SK-N-SH treated with all-trans-retinoic acid at 6 μM for 48 hours (cell line): ENCODE results near the gene RIC8B.
A peak's percentile ranks its signal among the peaks of the same experiment; 100 is the strongest.

Experiments
- ATAC-seq: fragments of 200-7000 bp; cut with Tn5 transposase; 3 replicates; pipeline ENCODE4 v1.9.1; 2020; ENCODE audit warnings: mild to moderate bottlenecking, moderate library complexity
- ARNTL ChIP-seq: fragments of 450-650 bp; formaldehyde crosslinking; IDR thresholded peaks from 2 replicates; pipeline ENCODE4 v1.5.0; 2020; ENCODE audit warnings: low read depth, mild to moderate bottlenecking, moderate library complexity, borderline replicate concordance
- BACH2 ChIP-seq: fragments of 250-450 bp; sonication (Bioruptor Pico); IDR thresholded peaks from 2 replicates; pipeline ENCODE4 v1.9.0; 2021; ENCODE audit warnings: mild to moderate bottlenecking, borderline replicate concordance
- CREB5 ChIP-seq: fragments of 250-450 bp; sonication (Bioruptor Pico); IDR thresholded peaks from 2 replicates; pipeline ENCODE4 v1.5.1; 2020; ENCODE audit warnings: low read depth, mild to moderate bottlenecking, moderate library complexity
- CSDC2 ChIP-seq: fragments of 250-450 bp; sonication (Bioruptor Pico); IDR thresholded peaks from 2 replicates; pipeline ENCODE4 v1.5.0; 2020; ENCODE audit warnings: mild to moderate bottlenecking, moderate library complexity
- CSRNP3 ChIP-seq: fragments of 250-450 bp; sonication (Bioruptor Pico); IDR thresholded peaks from 2 replicates; pipeline ENCODE4 v1.5.1; 2021; ENCODE audit warnings: mild to moderate bottlenecking, moderate library complexity
- ESRRG ChIP-seq: fragments of 250-450 bp; sonication (Bioruptor Pico); IDR thresholded peaks from 2 replicates; pipeline ENCODE4 v1.6.1; 2021; ENCODE audit warnings: mild to moderate bottlenecking
- GLIS3 ChIP-seq: fragments of 250-450 bp; sonication (Bioruptor Pico); IDR thresholded peaks from 2 replicates; pipeline ENCODE4 v1.5.0; 2020; ENCODE audit warnings: mild to moderate bottlenecking, moderate library complexity
- ISL1 ChIP-seq: fragments of 250-450 bp; sonication (Bioruptor Pico); IDR thresholded peaks from 2 replicates; pipeline ENCODE4 v2.1.2; 2022; ENCODE audit warnings: mild to moderate bottlenecking, moderate library complexity
- OSR1 ChIP-seq: fragments of 250-450 bp; sonication (Bioruptor Pico); IDR thresholded peaks from 2 replicates; pipeline ENCODE4 v1.8.0; 2022; ENCODE audit warnings: moderate library complexity, mild to moderate bottlenecking, inconsistent platforms
- POU6F1 ChIP-seq: fragments of 250-450 bp; sonication (Bioruptor Pico); IDR thresholded peaks from 2 replicates; pipeline ENCODE4 v1.8.0; 2021; ENCODE audit warnings: low read depth, mild to moderate bottlenecking, moderate library complexity, borderline replicate concordance
- PPARA ChIP-seq: fragments of 250-450 bp; sonication (Bioruptor Pico); IDR thresholded peaks from 2 replicates; pipeline ENCODE4 v1.5.0; 2020; ENCODE audit warnings: mild to moderate bottlenecking, borderline replicate concordance
- RARB ChIP-seq: fragments of 250-450 bp; sonication (Bioruptor Pico); IDR thresholded peaks from 2 replicates; pipeline ENCODE4 v1.8.0; 2021; ENCODE audit warnings: mild to moderate bottlenecking, moderate library complexity
- SNAI2 ChIP-seq: fragments of 250-450 bp; sonication (Bioruptor Pico); IDR thresholded peaks from 2 replicates; pipeline ENCODE4 v1.5.0; 2020; ENCODE audit warnings: mild to moderate bottlenecking, moderate library complexity
- TCF4 ChIP-seq: fragments of 250-450 bp; sonication (Bioruptor Pico); IDR thresholded peaks from 2 replicates; pipeline ENCODE4 v1.8.0; 2021; ENCODE audit warnings: mild to moderate bottlenecking, moderate library complexity, borderline replicate concordance
- TOX ChIP-seq: fragments of 250-450 bp; sonication (Bioruptor Pico); IDR thresholded peaks from 2 replicates; pipeline ENCODE4 v1.8.0; 2021; ENCODE audit warnings: mild to moderate bottlenecking, moderate library complexity, borderline replicate concordance
- TSHZ2 ChIP-seq: fragments of 250-450 bp; sonication (Bioruptor Pico); IDR thresholded peaks from 2 replicates; pipeline ENCODE4 v1.5.0; 2020; ENCODE audit warnings: mild to moderate bottlenecking, moderate library complexity
- ZC3H10 ChIP-seq: fragments of 250-450 bp; sonication (Bioruptor Pico); IDR thresholded peaks from 2 replicates; pipeline ENCODE4 v1.5.1; 2021; ENCODE audit warnings: mild to moderate bottlenecking, moderate library complexity
- ZFP3 ChIP-seq: fragments of 250-450 bp; sonication (Bioruptor Pico); IDR thresholded peaks from 2 replicates; pipeline ENCODE4 v1.5.0; 2020; ENCODE audit warnings: mild to moderate bottlenecking, moderate library complexity
- ZFP30 ChIP-seq: fragments of 450-650 bp; formaldehyde crosslinking; IDR thresholded peaks from 2 replicates; pipeline ENCODE4 v1.5.0; 2022; ENCODE audit warnings: mild to moderate bottlenecking, moderate library complexity
- ZNF565 ChIP-seq: fragments of 450-650 bp; formaldehyde crosslinking; conservative IDR thresholded peaks from 2 replicates; pipeline ENCODE4 v1.5.0; 2020; ENCODE audit warnings: low read depth, mild to moderate bottlenecking, moderate library complexity
- ZNF8 ChIP-seq: fragments of 450-650 bp; formaldehyde crosslinking; IDR thresholded peaks from 2 replicates; pipeline ENCODE4 v1.5.0; 2020; ENCODE audit warnings: mild to moderate bottlenecking, moderate library complexity
- TF ChIP-seq, protein P1 (sequence below): fragments of 250-450 bp; sonication (Bioruptor Pico); IDR thresholded peaks from 2 replicates; pipeline ENCODE4 v1.8.0; 2020; ENCODE audit warnings: mild to moderate bottlenecking, moderate library complexity, borderline replicate concordance

RIC8B gene

DNA sequence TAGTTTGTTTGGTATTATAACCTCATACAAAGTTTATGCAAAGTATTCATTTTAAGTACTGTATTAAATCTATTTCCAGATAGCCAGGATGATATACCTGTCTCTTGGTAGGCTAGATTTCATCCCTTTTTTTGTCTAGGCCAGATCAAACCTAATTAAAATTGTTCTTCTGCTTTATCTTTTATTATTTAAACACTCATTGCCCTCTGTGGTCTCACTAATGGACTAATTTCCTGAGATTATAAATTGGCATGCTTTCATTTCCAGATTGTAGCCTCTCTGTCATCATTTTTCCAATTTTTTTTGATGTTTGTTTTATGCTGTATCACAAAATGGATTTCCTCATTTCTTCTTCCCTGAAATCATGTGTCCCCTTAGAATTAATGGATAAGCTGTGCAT is 95.6 kb downstream of the RIC8B start:
- ATAC-seq = no peak; the same call in 2 of the 3 replicates

DNA sequence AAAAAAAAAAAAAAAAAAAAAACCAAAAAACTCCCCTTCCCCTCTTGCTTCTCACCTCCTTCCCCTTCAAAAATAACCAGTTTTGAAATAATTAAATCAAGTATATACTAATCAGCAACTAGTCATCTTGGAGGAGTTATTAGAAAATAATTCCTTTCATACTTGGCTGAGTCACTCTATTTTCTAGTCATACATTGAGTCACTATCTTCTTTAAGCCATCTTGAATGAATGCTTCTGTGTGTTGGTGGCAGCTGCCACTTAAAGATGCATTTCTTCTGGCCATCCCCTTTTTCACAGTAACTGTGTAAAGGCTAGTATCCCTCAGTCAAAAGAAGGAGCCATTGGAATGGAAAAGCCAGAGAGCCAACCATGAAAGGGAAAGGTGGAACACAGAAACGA is 97.0 kb downstream of the RIC8B start:
- TF ChIP-seq ZNF565 (CRISPR knock-in tag) (no peak), ISL1 (CRISPR knock-in tag) (peak; percentile 60; the same call in 1 of the 2 replicates)
- peak; percentile 69 for ATAC-seq

More for the DNA sequence above, 95.6 kb downstream of the RIC8B start:
- TF ChIP-seq BACH2 (CRISPR knock-in tag) = no peak
- TF ChIP-seq CREB5 (CRISPR knock-in tag) = 0 out of 2 replicates have a peak, but pooled peaks have one; percentile 43
- peak; percentile 98 for TF ChIP-seq ISL1 (CRISPR knock-in tag)
- no peak for TF ChIP-seq OSR1 (CRISPR knock-in tag)
- TF ChIP-seq ZFP3 = no peak
- TF ChIP-seq PPARA (CRISPR knock-in tag) = no peak
- TF ChIP-seq POU6F1 (CRISPR knock-in tag) = no peak
- no peak for TF ChIP-seq ZNF565 (CRISPR knock-in tag)

DNA sequence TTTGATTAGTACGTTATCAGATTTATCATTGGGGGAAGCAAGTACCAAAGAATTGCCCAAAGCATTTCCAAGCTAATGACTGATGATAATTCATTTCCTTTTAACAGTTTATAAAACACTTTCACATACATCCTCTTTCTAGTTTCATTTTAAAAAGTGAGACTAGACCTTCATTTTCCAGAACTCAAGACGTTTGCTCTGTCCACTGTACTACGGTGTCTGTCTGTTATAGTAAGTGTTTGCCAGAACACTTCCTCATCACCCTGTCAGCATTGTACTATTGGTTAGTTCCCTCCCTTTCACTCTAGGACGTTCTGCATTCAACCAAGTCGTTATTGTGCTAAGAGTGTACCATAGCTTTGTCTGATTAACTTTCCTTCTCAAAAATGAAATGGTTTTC is 99.5 kb downstream of the RIC8B start:
- TF ChIP-seq ESRRG (CRISPR knock-in tag) (no peak), TSHZ2 (no peak), BACH2 (CRISPR knock-in tag) (no peak), RARB (CRISPR knock-in tag) (no peak), PPARA (CRISPR knock-in tag) (no peak), ISL1 (CRISPR knock-in tag) (no peak), SNAI2 (CRISPR knock-in tag) (no peak), TCF4 (CRISPR knock-in tag) (no peak), ARNTL (CRISPR knock-in tag) (no peak), ZNF8 (CRISPR knock-in tag) (no peak), CSRNP3 (CRISPR knock-in tag) (no peak), ZFP30 (CRISPR knock-in tag) (no peak), TOX (CRISPR knock-in tag) (no peak), CSDC2 (CRISPR knock-in tag) (no peak), ZFP3 (no peak), ZC3H10 (CRISPR knock-in tag) (no peak), GLIS3 (CRISPR knock-in tag) (no peak)
- TF ChIP-seq, protein P1, sequence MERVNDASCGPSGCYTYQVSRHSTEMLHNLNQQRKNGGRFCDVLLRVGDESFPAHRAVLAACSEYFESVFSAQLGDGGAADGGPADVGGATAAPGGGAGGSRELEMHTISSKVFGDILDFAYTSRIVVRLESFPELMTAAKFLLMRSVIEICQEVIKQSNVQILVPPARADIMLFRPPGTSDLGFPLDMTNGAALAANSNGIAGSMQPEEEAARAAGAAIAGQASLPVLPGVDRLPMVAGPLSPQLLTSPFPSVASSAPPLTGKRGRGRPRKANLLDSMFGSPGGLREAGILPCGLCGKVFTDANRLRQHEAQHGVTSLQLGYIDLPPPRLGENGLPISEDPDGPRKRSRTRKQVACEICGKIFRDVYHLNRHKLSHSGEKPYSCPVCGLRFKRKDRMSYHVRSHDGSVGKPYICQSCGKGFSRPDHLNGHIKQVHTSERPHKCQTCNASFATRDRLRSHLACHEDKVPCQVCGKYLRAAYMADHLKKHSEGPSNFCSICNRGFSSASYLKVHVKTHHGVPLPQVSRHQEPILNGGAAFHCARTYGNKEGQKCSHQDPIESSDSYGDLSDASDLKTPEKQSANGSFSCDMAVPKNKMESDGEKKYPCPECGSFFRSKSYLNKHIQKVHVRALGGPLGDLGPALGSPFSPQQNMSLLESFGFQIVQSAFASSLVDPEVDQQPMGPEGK (CRISPR knock-in tag) = no peak
- no peak for ATAC-seq
